OCI-LY7 (cell line): ENCODE results near the gene SORCS1. TPM values are rescaled to one million over a fixed set of nuclear protein-coding genes. Genes with fewer than 3 reads are reported as not detected.

Experiments
- BruUV-seq: library from RNA; stranded (reverse); fragments of 400-500 nt; replicated peaks from 2 replicates; lab custom pipeline; 2021; lab: Mats Ljungman, UMichigan
- CTCF ChIA-PET: fragments of 300-600 bp; sonication (Branson Sonifier 250); formaldehyde crosslinking; loops from one replicate; lab custom pipeline; 2022; ENCODE audit warnings: antibody characterized with exemption; ENCODE audit not compliant: unreplicated experiment; lab: Charles Lee
- POLR2A ChIA-PET: fragments of 300-600 bp; sonication (Branson Sonifier 250); formaldehyde crosslinking; loops from one replicate; lab custom pipeline; 2022; ENCODE audit warnings: antibody characterized with exemption; lab: Charles Lee
- DNase-seq: peaks from one replicate; pipeline ENCODE4 v3.0.0-alpha.2; 2015; ENCODE audit warnings: low spot score
- H2AFZ ChIP-seq: fragments of 200-600 bp; sonication (generic), shearing (Covaris generic); 2 replicates; pipeline ENCODE4 v1.6.1; 2014; ENCODE audit warnings: mild to moderate bottlenecking, antibody characterized with exemption, low read length, moderate library complexity
- H3K27ac ChIP-seq: fragments of 200-600 bp; sonication (generic); 2 replicates; pipeline ENCODE4 v1.5.1; 2014; ENCODE audit warnings: mixed run types, low read depth, mild to moderate bottlenecking, moderate library complexity, low read length, inconsistent platforms; ENCODE audit not compliant: poor library complexity, severe bottlenecking
- H3K36me3 ChIP-seq: fragments of 200-600 bp; sonication (generic); 2 replicates; pipeline ENCODE4 v1.6.1; 2014; ENCODE audit warnings: mild to moderate bottlenecking, antibody characterized with exemption, low read length, moderate library complexity, mixed read lengths; ENCODE audit not compliant: insufficient read depth
- H3K4me1 ChIP-seq: fragments of 200-600 bp; sonication (generic); 2 replicates; pipeline ENCODE4 v1.5.1; 2014; ENCODE audit warnings: mild to moderate bottlenecking, low read length; ENCODE audit not compliant: insufficient read depth, poor library complexity, severe bottlenecking
- H3K4me2 ChIP-seq: fragments of 200-600 bp; sonication (generic); 2 replicates; pipeline ENCODE4 v1.6.1; 2014; ENCODE audit warnings: mild to moderate bottlenecking, low read length
- H3K4me3 ChIP-seq: fragments of 200-600 bp; sonication (generic); 2 replicates; pipeline ENCODE4 v1.5.1; 2014; ENCODE audit warnings: mild to moderate bottlenecking, low read depth, low read length; ENCODE audit not compliant: poor library complexity, severe bottlenecking
- H3K79me2 ChIP-seq: fragments of 200-600 bp; sonication (generic); 2 replicates; pipeline ENCODE4 v1.6.1; 2016; ENCODE audit warnings: low read depth, mild to moderate bottlenecking, low read length, moderate library complexity, mixed read lengths; ENCODE audit not compliant: insufficient read depth
- H3K9me2 ChIP-seq: fragments of 200-600 bp; sonication (generic); 2 replicates; pipeline ENCODE4 v1.6.1; 2016; ENCODE audit warnings: mild to moderate bottlenecking, low read length, mixed read lengths; ENCODE audit not compliant: insufficient read depth
- H3K9me3 ChIP-seq: fragments of 200-600 bp; sonication (generic); 2 replicates; pipeline ENCODE4 v1.6.1; 2014; ENCODE audit warnings: mild to moderate bottlenecking, mixed run types, low read length, mixed read lengths
- H4K20me1 ChIP-seq: fragments of 200-600 bp; sonication (generic); 2 replicates; pipeline ENCODE4 v1.6.1; 2014; ENCODE audit warnings: mild to moderate bottlenecking, antibody characterized with exemption, low read length, moderate library complexity, mixed read lengths; ENCODE audit not compliant: insufficient read depth
- CTCF ChIP-seq: fragments of 200-600 bp; sonication (generic); conservative IDR thresholded peaks from 2 replicates; pipeline ENCODE4 v1.5.1; 2014; ENCODE audit warnings: mild to moderate bottlenecking, antibody characterized with exemption, low read length, moderate library complexity, mixed read lengths
- EZH2phosphoT487 ChIP-seq: fragments of 200-600 bp; sonication (generic); IDR thresholded peaks from 2 replicates; pipeline ENCODE4 v1.6.1; 2018; ENCODE audit warnings: low read depth, borderline replicate concordance, mild to moderate bottlenecking, mixed run types, antibody characterized with exemption, low read length, moderate library complexity, mixed read lengths
- intact Hi-C: fragments of 100-400 bp; cut with micrococcal nuclease; formaldehyde crosslinking; loops from one replicate; pipeline ENCODE4 v1.10.0; 2022; ENCODE audit not compliant: unreplicated experiment
- total RNA-seq, 2 experiments: library from RNA; depleted of rRNA in 1 of 2; stranded (reverse); fragments of >200 nt in 1 of 2; shearing (Covaris generic) in 1 of 2; gene quantifications; 2 replicates each; pipeline ENCODE4 v1.2.3, GENCODE V29; 2014 to 2022

The SORCS1 gene
- total RNA-seq, 2 experiments from 2014 or later: not detected

- CTCF ChIA-PET: no interaction called here
- Histone ChIP-seq H4K20me1 (no peaks in the 10 kb centered on the region), H3K79me2 (no peaks in the 10 kb centered on the region), H3K9me3 (no peaks in the 10 kb centered on the region), H3K36me3 (no peaks in the 10 kb centered on the region), H3K27ac (no peak overlapping the region), H3K9me2 (no peaks in the 10 kb centered on the region), H3K4me3 (no peak overlapping the region), H2AFZ (no peak overlapping the region), H3K4me2 (no peak overlapping the region), H3K4me1 (no peaks in the 10 kb centered on the region)
- TF ChIP-seq CTCF: no peak
- no peak for TF ChIP-seq EZH2phosphoT487
- BruUV-seq: no TSS peak
- intact Hi-C loops: no loop called here
- POLR2A ChIA-PET: no interaction called here
- DNase-seq: no peak
Measured at GRCh38 chr10:106577266-106577665, 587.2 kb downstream of the SORCS1 start.

GRCh38 chr10:106576534-106576933 lies 588.0 kb downstream of the SORCS1 start:
- no peak for TF ChIP-seq CTCF
- TF ChIP-seq EZH2phosphoT487: no peak
- ChIA-PET POLR2A (interaction anchor here (0.5 kb wide), 1 partner anchor 13 kb away, joined by 3 read pairs; no protein-coding TSS in a partner anchor), CTCF (no interaction called here)
- Histone ChIP-seq H3K79me2 (no peaks in the 10 kb centered on the region), H3K9me3 (no peaks in the 10 kb centered on the region), H3K4me2 (no peak overlapping the region), H3K27ac (no peak overlapping the region), H3K36me3 (no peaks in the 10 kb centered on the region), H3K4me1 (no peaks in the 10 kb centered on the region), H3K4me3 (no peak overlapping the region), H3K9me2 (no peaks in the 10 kb centered on the region), H2AFZ (no peak overlapping the region), H4K20me1 (no peaks in the 10 kb centered on the region)
- BruUV-seq: no TSS peak
- intact Hi-C loops: no loop called here
- DNase-seq: no peak

GRCh38 chr10:106573106-106573505 lies 591.4 kb downstream of the SORCS1 start:
- Histone ChIP-seq H3K9me2 (no peaks in the 10 kb centered on the region), H3K36me3 (no peaks in the 10 kb centered on the region), H3K79me2 (no peaks in the 10 kb centered on the region), H3K4me2 (no peak overlapping the region), H3K4me1 (no peaks in the 10 kb centered on the region), H3K9me3 (no peaks in the 10 kb centered on the region), H2AFZ (no peak overlapping the region), H3K27ac (no peak overlapping the region), H4K20me1 (no peaks in the 10 kb centered on the region), H3K4me3 (no peak overlapping the region)
- POLR2A ChIA-PET: no interaction called here
- no peak for TF ChIP-seq EZH2phosphoT487
- no peak for TF ChIP-seq CTCF
- no peak for DNase-seq
- intact Hi-C loops: no loop called here
- CTCF ChIA-PET: no interaction called here
- no TSS peak for BruUV-seq
